ENCODE results near the gene CCDC110. TPM values are rescaled to one million over a fixed set of nuclear protein-coding genes. Genes with fewer than 3 reads are reported as not detected.

The CCDC110 gene
- total and polyA plus RNA-seq, 2 of the 4 experiments (the other 2 are of a cell fraction), result 0.46 to 0.90 TPM

DNA sequence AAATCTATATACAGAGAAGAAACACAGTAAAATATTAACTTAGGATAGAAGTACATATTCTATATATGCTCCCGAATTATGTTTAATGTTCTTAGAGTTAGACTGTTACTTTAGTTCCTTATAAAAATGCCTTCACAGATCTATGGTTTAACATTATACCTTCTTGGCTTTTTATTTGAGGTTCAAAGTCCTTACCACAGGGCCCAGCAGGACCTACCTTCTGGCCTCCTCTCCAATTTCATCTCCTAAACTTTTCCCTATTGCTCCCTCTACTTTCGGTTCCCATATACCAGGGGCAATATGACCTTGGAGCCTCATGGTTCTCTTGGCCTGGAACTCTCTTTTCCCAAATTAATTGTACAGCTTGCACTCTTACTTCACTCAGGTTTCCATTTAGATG lies 63.1 kb downstream of the CCDC110 start:
- Histone ChIP-seq H3K4me2 (ENCODE audit: low read depth, low read length) (no peak overlapping the region), H2BK20ac (ENCODE audit: low read depth, low read length) (no peak overlapping the region), H3K27me3 (ENCODE audit: control insufficient read depth, insufficient read depth, low read length) (no peaks in the 10 kb centered on the region), H3K36me3 (ENCODE audit: control insufficient read depth, insufficient read depth, low read length) (peaks cover 22% of the 10 kb centered on the region), H2AK9ac (replicated peaks; ENCODE audit: low read depth, low read length, poor library complexity) (no peak overlapping the region), H2BK15ac (ENCODE audit: low read depth, low read length) (no peak overlapping the region), H4K5ac (ENCODE audit: low read depth, low read length) (no peak overlapping the region), H3K18ac (ENCODE audit: low read depth, low read length) (no peak overlapping the region), H3K9me1 (ENCODE audit: insufficient read depth, low read length) (peaks cover 3% of the 10 kb centered on the region; the same call in 1 of the 2 replicates), H3K9ac (ENCODE audit: low read depth, low read length) (no peak overlapping the region), H2BK5ac (ENCODE audit: low read depth, low read length, poor library complexity, severe bottlenecking) (no peak overlapping the region), H3K4me1 (ENCODE audit: control insufficient read depth, insufficient read depth, low read length) (0 out of 2 replicates have a peak, but pooled peaks cover 1% of the 10 kb centered on the region), H4K91ac (ENCODE audit: insufficient read depth, low read depth, low read length) (no peak overlapping the region), H2BK120ac (ENCODE audit: low read depth, low read length) (no peak overlapping the region), H2AFZ (replicated peaks; ENCODE audit: low read length, poor library complexity) (no peak overlapping the region), H4K8ac (ENCODE audit: low read depth in 2 of 2, low read length in 2 of 2) (no peak overlapping the region), H4K20me1 (ENCODE audit: insufficient read depth, low read length) (no peaks in the 10 kb centered on the region), H3K9me3 (ENCODE audit: control insufficient read depth, insufficient read depth, low read length) (peaks cover 3% of the 10 kb centered on the region), H3K23ac (ENCODE audit: low read depth, low read length) (no peak overlapping the region), H3K4ac (ENCODE audit: low read depth, low read length) (no peak overlapping the region), H3K14ac (replicated peaks; ENCODE audit: low read depth, low read length) (no peak overlapping the region), H3K4me3 (ENCODE audit: insufficient read depth, low read depth, low read length) (no peak overlapping the region), H3K79me1 (ENCODE audit: low read depth in 1 of 2, low read length in 2 of 2) (no peaks in the 10 kb centered on the region; a peak in 1 of 4 replicates), H2AK5ac (ENCODE audit: low read depth, low read length) (no peak overlapping the region), H3K56ac (ENCODE audit: extremely low read depth, insufficient read depth, low read length) (no peak overlapping the region), H3K27ac (ENCODE audit: insufficient read depth, low read length) (no peak overlapping the region)
- 89% methylated on average over 1 of the region's 2 CpGs; no CpG with 5 or more reads in 1 of the 2 experiments for WGBS, 2 experiments (ENCODE audit: extremely low coverage in 2 of 2, insufficient read length in 1 of 2)
- DNase-seq, result no peak
- CTCF ChIA-PET, result no interaction called here
- dilution Hi-C loops (cut with HindIII; ENCODE audit: low sequenced_read_pairs, unreplicated experiment), result no loop called here
- ATAC-seq (ENCODE audit: low read depth), result no peak
- POLR2A ChIA-PET (ENCODE audit: unreplicated experiment), result no interaction called here
- TF ChIP-seq CEBPB (IDR thresholded peaks at IDR 0.05; ENCODE audit: low read depth, low read length), result no peak
- no peak for TF ChIP-seq FOS (IDR thresholded peaks at IDR 0.05; ENCODE audit: low read depth, low read length)
- intact Hi-C loops (cut with micrococcal nuclease), result no loop called here
- in situ Hi-C loops (cut with MboI; ENCODE audit: low sequenced_read_pairs), result no loop called here
- BruUV-seq (replicated peaks), result no TSS peak
